NCI-H82 treated with DMSO at 0.1 percent for 48 hours (cell line): ENCODE results near the gene TTC34.

Source experiments
- DNase-seq: peaks from one replicate; lab custom pipeline; 2025; ENCODE audit not compliant: unreplicated experiment; lab: John Stamatoyannopoulos, UW

The TTC34 gene

DNA sequence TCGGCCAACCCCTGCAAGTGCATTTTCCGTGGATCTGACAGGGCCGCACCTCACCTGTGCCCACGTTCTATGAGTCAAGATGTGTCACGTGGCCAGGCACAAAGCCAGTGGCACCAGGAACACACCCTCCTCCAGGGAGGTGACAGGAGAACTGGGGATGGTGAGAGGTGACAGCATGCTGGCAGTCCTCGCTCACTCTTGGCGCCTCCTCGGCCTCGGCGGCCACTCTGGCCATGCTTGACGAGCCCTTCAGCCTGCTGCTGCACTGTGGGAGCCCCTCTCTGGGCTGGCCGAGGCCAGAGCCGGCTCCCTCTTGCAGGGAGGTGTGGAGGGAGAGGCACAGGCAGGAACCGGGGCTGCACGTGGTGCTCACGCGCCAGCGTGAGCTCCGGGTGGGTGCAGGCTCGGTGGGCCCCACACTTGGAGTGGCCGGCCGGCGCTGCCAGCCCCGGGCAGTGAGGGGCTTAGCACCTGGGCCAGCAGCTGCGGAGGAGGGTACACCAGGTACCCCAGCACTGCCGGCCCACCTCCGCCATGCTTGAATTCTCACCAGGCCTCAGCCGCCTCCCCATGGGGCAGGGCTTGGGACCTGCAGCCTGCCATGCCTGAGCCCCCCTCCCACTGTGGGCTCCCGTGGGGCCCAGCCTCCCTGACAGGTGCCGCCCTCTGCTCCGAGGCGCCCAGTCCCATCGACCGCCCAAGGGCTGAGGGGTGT, 11.6 kb upstream of the TTC34 start:
- no peak for DNase-seq

DNA sequence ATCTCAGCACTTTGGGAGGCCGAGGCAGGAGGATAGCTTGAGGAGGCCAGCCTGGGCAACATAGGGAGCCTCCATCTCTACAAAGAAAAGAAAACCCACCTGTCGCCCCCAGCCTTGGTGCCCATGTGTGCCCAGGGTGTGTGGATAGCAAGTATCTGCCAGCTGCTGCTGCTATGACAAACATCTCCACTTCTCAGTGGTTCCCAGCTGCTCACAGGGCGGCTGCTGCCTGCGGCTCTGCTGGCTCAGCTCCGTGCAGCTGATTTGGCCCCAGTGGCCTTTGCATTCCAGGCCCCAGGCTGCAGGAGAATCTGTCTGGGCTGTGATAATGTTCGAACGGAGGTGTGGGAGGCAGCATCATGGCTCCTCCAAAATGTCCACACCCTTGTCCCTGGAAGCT, 10.6 kb upstream of the TTC34 start:
- DNase-seq: no peak

DNA sequence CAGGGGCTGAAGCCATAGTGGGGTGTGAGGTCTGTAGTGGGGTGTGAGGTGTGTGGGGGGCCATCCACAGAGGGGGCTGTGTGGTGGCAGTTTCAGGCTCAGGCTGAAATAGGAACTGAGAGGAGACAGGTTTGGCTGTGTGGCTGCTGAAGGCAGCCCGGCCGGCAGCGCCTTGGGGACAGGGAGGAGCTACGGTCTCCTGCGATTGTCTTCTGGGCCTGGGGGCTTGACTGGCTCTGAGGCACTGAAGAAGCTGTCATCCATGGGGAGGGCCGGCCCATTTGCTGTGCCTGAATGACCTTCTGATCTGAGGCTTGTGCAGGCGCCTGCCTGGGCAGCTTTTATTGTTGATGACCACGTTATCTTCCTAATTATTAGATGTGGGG, 10.0 kb upstream of the TTC34 start:
- no peak for DNase-seq

DNA sequence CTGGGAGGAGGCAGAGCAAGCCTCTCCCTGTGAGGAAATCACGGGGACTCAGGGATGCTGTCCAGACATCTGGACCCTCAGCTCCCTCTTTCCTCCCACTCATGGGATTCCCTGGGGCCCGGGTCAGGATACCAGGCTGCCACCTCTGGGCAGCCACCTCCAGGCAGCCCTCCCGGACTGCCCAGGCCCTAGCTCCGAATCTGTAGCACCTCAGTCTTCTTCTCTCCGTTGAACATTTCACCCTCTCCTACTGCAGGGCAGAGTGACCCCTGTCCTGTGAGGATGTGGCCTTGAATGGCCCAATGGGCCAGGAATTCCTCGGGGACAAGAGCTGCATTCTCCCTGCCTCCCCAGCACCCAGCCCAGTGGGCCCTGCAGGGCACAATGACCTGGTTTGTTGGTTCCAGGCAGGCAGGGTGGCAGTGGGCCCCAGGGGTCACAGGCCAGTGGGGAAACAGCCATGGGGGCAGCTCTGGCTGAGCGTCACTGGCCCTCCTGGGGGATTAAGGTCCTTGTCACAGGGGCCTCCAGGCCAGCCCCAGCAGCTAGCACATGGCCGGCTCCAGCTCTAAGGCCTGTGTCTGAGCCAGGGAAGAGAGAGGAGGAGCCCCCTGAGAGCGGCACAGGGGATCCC, 9.5 kb upstream of the TTC34 start:
- no peak for DNase-seq

DNA sequence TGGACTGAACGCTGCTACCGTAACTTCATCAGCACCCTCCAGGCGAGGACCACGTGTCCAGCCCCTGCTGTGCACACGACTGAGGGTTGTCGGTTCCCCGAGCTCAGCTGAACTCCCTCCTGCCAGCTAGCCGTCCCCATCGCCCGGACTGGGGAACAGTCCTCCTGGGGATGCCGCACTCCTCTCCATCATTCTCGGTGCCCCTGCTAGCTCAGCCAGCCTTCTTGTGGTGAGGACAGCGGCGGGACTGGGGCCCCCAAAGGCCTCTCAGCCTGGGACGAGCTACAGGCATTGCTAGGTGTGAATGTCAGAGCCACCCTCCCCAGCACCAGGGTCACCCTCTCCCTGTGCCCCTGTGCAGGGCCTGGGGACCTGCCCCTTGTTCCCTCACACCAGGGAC, 8.8 kb upstream of the TTC34 start:
- no peak for DNase-seq

DNA sequence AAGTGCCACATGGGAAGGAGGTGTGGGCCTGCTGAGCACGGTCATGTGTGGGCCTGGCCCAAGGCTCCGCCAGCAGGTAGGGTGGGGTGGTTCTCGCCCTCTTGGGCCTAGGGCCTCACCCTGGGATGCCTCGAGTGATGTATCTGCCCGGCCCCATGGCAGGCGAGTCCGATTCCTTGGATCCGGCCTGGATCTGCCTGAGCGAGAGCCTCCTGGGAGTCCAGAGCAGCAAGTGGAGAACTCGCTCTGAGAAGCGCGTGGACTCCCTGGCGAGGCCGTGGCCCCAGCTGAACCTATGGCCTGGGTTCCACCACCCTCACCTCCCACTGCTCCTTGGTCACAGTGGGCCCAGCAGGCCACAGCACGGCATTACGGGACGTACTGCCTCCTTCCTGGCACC, 8.2 kb upstream of the TTC34 start:
- no peak for DNase-seq

DNA sequence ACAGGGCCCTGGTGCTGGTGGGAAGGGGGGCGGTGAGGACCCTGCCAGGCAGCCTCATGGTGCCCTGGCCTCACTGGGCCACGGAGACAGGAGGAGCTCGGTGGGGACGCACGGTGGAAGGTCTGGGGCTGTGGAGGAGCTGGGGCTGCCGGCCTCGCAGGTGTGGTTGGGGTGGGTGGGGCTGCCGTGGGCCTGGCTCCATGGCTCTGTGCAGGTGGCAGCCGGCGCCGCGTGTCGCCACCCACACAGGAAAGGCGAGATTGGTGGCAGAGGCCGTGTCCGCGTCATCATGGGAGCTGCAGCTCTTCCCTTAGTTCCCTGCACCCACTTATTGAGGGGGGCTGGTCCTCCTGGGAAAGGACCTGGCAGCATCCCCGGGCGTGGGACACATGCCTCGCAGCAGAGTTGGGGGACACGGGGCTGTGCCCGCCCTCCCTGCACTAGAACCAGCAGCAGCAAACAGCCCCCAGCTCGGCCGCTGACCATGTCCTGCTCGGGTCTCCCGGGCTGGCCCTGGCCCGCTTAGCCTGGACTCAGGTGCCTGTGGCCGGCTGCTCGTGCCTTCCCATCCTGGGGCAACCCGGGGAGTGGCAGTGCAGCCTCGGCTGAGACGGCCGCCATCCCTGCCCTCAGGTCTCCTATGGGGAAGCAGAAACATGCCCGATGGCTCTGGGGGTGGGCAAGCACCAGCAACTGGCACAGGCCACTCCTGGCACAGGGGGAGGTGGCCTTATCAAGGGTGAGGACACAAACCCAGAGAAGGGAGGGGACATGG, 7.5 kb upstream of the TTC34 start:
- DNase-seq: no peak

DNA sequence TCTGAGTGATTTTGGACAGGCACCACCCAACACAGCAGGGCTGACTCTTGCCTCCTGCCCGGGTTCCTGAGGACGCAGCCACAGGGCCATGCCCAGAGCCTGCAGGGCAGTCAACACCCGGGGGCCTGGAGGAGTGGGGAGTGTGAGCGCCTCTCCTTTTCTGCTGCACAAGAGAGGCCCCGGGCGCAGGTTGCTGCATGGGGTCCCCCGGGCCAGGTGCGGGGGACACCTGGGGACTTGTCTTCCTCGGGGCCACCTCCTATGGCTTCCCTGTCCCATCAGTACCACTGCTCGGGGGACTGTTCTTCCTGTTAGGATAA, 6.9 kb upstream of the TTC34 start:
- DNase-seq: no peak

DNA sequence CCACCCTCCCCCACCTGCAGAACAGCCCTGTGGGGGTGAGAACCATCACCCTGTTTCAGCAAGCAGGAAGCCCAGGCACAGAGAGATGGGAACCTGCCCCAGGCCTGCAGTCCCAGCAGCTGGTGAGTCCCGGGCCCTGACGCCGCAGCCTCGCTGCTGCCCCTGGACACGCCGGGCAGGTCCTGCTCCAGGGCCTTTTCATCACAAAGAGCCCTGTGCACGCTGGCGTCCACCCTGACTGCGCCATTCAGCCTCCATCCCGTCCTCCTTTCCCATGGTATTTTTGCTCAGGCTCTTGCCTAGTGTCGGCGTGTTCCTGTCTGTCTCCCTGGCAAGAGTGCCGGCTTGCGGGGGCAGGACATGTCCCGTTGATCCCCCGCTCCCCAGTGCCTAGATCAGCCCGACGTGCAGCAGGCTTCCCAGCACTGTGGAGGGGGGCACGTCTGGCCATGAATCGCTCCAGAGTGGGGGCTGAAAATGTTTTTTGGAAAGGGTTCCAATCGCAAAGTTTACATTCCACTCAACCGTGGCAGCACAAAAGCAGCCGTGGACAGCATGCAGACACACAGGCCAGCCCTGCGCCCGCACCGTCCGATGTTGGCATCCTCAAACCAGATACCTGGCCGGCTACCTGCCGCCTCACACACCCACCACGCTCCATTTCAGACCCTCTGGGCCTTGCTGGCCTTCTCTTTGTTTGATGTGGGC, 6.3 kb upstream of the TTC34 start:
- DNase-seq: no peak

DNA sequence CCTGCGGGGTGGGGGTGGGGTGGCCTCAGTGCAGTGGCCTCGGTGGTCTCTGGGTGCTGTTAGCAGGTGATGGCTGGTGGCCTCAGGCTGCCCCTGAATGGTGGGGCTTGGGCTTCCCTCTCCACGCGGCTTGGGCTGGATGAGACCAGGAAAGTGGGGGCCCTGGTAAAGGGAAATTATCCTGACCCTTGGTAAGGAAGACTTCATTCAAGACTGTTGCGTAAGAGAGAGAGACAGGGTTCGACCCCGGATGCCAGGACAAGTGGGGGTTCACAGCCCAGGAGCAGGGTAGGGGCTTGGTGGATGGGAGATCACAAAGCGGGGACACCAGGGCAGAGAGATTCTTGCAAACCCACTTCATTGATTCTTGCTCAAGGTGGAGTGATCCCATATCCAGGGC, 5.5 kb upstream of the TTC34 start:
- no peak for DNase-seq

DNA sequence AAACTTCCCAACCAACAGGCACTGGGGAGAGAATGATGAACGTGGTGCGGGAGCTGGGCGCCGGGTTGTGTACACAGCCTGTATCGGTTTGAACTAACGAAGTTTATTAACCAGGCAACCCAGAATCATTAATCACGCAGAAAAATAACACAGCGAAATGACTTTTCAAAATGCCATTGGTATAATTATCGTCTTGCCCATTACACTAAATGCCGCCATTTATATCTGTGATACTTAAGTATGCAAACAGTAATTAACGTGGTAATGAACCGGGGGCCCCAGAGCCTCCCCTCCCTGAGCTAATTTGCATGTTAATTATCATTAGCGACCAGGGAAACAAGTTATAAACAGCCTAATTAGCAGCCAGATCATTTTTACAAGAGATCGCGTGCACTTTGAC, 5.1 kb upstream of the TTC34 start:
- no peak for DNase-seq

DNA sequence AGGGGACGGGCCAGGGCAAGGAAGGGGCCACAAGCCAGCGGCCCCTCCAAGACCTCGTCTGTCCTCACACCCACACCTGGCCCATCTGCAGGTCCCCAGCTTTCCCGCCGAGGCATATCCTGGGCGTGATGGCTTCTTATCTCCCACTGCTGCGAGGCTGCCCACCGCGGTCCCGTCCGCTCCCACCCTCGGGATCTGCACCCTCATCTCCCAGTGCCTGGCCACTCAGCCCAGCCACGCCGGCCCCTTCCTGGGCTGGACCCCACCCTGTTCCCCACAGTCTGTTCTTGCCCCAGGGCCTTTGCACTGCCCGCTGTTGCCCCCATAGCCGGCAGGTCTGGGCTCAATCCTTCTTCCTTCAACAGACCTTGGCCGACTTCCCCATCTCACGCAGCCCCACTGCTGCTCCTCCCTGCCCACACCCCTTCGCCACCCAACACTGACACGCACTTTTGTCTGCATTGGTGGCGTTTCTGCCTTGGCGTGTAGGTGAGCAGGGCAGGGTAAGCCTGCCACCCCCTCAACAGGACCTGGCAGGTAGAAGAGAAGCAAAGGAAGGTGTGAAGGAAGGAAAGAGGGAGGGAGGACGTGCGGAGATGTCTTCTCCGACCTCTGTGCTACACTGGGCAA, 4.4 kb upstream of the TTC34 start:
- no peak for DNase-seq

DNA sequence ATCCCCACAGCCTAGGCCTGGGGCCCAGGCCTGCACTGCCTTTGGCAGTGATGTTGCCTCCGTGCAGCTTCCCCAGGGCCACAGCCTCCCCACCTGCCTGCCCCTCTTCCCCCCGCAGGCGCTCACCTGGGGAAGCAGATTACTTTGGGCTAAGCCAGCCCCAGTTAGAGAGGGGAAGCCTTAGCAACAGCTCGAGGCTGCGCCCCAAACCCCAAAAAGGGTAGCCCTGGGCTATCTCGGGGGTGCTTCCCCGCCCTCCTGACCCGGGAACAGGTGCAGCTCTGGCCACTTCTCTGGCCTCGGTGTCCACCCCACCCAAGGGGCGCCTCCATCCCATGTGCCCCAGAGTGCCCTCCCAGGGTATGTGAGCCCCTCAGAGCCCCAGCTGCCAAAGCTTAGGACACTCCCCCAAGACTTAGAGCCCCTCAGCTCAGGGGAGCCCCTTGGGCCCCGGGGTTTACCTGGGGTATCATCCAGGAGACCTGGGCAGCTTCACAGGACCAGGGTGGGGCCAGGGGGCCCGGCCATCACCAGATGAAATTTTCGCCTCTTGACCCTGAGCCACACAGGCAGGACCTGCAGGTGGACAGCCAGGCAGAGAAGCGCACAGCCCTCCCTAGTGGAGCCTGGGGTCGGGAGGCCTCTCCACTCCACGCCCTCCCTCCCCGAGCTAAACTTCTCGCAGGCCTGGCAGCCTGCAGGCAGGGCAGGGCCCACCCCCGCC, 3.3 kb upstream of the TTC34 start:
- DNase-seq: no peak

DNA sequence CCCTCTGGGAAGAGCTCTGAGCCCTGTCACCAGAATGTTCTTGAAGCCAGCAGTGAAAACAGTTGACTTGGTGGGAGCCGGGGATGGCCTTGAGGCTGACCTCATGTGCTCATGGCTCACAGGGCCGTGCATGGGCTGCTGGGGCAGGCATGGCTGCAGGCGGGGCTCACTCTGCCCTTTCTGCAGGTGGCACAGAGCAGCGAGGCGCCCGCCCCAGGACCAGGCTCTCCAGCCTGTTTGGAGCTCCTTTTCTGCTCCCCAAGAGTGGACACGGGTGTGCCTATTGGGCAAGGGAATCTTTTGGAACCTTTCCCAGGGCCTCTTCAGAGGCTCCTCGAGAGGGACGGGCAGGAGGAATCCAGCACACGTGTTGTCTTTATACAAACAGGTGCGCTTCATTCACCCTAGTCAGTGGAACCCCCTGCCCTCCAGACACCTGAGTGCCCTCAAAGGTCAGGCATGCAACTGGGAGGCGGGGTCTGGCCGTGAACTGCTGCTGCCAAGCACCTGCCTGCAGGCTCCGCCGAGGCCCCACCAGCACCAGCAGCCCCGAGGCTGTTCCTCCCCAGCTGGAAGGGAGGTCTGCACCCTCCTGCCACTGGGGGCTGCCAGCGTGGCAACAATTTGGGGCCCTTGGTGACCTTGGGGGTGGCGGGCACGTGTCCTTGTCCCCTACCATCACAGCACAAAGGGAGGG, 2.6 kb upstream of the TTC34 start:
- DNase-seq: no peak

DNA sequence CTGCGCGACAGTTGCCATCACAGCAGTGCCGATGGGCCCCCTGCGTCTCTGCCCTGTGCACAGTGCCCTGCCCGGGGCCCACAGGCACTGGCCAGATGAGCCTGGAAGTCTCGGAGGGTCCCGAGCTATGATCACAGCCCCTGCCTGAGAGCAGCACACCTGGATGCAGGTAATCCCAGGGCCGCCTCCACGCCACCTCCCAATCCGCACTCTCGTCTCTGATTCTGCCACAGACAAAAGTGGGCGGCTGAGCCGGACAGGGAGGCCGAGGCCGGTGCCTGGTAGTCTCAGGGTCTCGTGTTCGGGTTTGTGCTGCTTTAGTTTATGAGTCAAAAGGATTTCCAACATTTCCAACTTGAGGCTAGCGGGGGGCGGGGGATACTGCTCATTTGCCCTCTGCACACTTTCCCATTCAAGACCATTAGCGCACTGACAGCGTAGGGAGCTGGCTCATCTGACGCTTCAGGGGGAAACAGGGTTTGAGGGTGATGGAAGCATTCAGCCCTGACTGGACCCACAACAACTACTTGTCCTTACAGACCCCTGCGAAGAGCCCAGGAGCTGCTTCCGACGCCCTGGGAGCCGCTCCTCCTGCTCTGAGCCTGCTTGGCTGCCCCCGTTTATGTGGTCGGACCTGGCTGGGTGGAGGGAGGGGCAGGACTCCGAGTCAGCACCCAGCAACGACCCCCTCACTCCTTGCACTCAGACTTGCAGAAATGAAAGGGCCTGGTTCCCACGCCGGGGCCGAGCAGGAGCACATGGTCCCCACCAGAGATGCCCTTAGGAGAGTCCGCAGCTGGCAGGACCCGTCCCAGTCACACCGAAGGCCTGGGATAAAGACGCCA, 1.8 kb upstream of the TTC34 start:
- no peak for DNase-seq

DNA sequence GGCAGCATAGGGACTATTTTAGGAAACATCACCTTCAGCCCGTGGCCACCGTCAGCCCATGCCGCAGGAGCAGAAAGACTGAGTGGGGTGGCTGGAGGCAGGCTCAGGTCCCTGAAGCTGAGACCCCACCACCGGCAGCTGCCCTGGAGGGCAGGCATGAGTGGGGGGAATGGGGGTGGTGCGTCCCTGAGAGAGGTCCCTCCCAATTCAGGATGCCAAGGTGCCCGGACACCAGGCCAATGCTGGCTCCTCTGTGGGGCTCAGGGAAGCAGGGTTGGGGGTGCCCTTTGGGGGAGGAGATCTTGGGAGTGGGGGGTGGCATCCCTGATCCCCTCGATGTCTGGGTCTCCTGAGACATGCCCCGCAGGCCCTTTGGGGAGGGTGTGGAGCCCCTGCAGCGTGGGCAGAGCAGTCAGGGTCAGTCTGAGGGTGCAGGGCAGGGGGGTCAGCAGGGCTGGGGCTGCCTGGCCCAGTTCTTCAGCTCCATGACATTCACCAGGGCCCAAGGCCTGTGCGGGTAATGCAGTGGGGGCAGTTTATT, 998 bp upstream of the TTC34 start:
- no peak for DNase-seq

DNA sequence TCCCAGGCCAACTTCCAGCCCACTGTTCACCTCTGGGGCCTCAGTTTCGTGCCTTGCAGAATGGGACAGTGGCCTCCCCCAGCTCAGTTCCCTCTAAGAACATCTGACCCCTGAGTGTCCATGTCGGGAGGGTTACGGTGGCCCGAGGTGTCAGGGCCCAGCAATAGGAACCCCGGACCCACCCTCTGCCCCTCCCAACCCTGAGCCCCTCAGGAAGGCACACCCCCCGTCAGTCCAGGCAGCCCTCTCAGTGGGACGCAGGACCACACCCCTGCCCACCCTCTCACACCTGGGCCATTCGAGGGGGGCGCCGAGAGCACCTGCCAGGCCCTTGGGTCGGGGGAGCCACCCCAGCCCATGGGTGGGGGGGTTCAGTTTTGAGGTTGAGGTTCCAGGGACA, 447 bp downstream of the TTC34 start:
- no peak for DNase-seq

DNA sequence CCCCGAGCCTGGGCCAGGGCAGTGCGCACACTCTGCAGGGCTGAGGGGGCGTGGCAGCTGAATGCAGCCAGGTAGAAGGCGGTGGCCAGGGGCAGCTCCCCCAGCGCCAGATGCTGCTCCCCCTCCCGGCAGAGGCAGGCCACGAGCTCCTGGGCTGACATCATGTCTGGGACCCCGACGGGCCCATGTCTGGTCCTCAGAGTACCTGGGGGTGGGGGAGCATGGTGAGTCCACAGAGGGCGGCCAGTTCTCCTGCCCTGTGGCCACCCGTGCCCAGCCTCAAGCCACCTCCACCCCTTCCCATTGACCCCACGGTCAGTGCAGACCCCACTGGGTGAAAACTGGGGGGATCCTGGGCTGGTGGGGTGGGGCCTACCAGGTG, 838 bp downstream of the TTC34 start:
- no peak for DNase-seq
